Hepatocyte (in vitro differentiated cells): ENCODE results near the gene MYO1D. TPM values are rescaled to one million over a fixed set of nuclear protein-coding genes. Genes with fewer than 3 reads are reported as not detected.

Experiments used
- DNase-seq: peaks from one replicate; pipeline ENCODE4 v3.0.0-alpha.2; 2016; ENCODE audit warnings: low spot score
- H2AFZ ChIP-seq: fragments of 200-600 bp; sonication (generic); 2 replicates; pipeline ENCODE4 v1.6.0; 2016; ENCODE audit warnings: antibody characterized with exemption, mild to moderate bottlenecking
- H3K27ac ChIP-seq: fragments of 200-600 bp; sonication (generic); 2 replicates; pipeline ENCODE4 v1.5.1; 2016; ENCODE audit warnings: mild to moderate bottlenecking
- H3K27me3 ChIP-seq: fragments of 200-600 bp; sonication (generic); 2 replicates; pipeline ENCODE4 v1.6.1; 2016
- H3K36me3 ChIP-seq: fragments of 200-600 bp; sonication (generic); replicated peaks from 2 replicates; pipeline ENCODE4 v1.5.1; 2016; ENCODE audit warnings: low read depth; ENCODE audit not compliant: insufficient read depth
- H3K4me1 ChIP-seq: fragments of 200-600 bp; sonication (generic); 2 replicates; pipeline ENCODE4 v1.5.1; 2016; ENCODE audit warnings: mild to moderate bottlenecking, moderate library complexity; ENCODE audit not compliant: insufficient read depth
- H3K4me2 ChIP-seq: fragments of 200-600 bp; sonication (generic); 2 replicates; pipeline ENCODE4 v1.6.0; 2016
- H3K4me3 ChIP-seq: fragments of 200-600 bp; sonication (generic); 2 replicates; pipeline ENCODE4 v1.5.1; 2016; ENCODE audit warnings: mild to moderate bottlenecking
- H3K79me2 ChIP-seq: fragments of 200-600 bp; sonication (generic); 2 replicates; pipeline ENCODE4 v1.6.0; 2017; ENCODE audit warnings: mild to moderate bottlenecking
- H3K9me2 ChIP-seq: fragments of 200-600 bp; sonication (generic); replicated peaks from 2 replicates; pipeline ENCODE4 v1.6.0; 2017; ENCODE audit warnings: mild to moderate bottlenecking; ENCODE audit not compliant: insufficient read depth
- H3K9me3 ChIP-seq: fragments of 200-600 bp; sonication (generic); 2 replicates; pipeline ENCODE4 v1.5.1; 2016; ENCODE audit warnings: low read depth, mild to moderate bottlenecking
- H4K20me1 ChIP-seq: fragments of 200-600 bp; sonication (generic); 2 replicates; pipeline ENCODE4 v1.6.0; 2016; ENCODE audit warnings: mild to moderate bottlenecking; ENCODE audit not compliant: insufficient read depth, poor library complexity, severe bottlenecking
- CTCF ChIP-seq: fragments of 200-600 bp; sonication (generic); IDR thresholded peaks from 2 replicates; pipeline ENCODE4 v1.5.1; 2016; ENCODE audit warnings: antibody characterized with exemption, mild to moderate bottlenecking; ENCODE audit not compliant: poor library complexity
- EZH2 ChIP-seq: fragments of 200-600 bp; sonication (generic); IDR thresholded peaks from 2 replicates; pipeline ENCODE4 v1.6.1; 2016; ENCODE audit warnings: antibody characterized with exemption, mild to moderate bottlenecking, borderline replicate concordance
- EZH2phosphoT487 ChIP-seq: fragments of 200-600 bp; sonication (generic); IDR thresholded peaks from one replicate; pipeline ENCODE4 v1.6.1; 2018; ENCODE audit warnings: antibody characterized with exemption, mild to moderate bottlenecking, low read depth, moderate library complexity; ENCODE audit not compliant: unreplicated experiment, severe bottlenecking
- WGBS: methylation state at CpG from one replicate; pipeline ENCODE4 v1.1.6; 2016; ENCODE audit warnings: low lambda C conversion rate; ENCODE audit errors: missing lambda C conversion rate; 5-methylcytosine and 5-hydroxymethylcytosine counted together
- polyA plus RNA-seq: library from polyadenylated mRNA; unstranded; fragments of >200 nt; fragmentation: Nextera tagmentation; extraction: Ambion mirVana; gene quantifications from 2 replicates; pipeline ENCODE4 v1.2.1, GENCODE V29; 2016
- total RNA-seq: library from RNA; depleted of rRNA; stranded (reverse); fragments of >200 nt; gene quantifications from 2 replicates; pipeline ENCODE4 v1.2.3, GENCODE V29; 2014

Gene MYO1D
- total and polyA plus RNA-seq, 2 experiments from 2014 or later: 36.2 to 89.0 TPM

- Histone ChIP-seq H2AFZ (no peak overlapping the region), H3K4me3 (no peak overlapping the region), H3K36me3 (no peaks in the 10 kb centered on the region), H4K20me1 (no peaks in the 10 kb centered on the region), H3K9me3 (no peaks in the 10 kb centered on the region), H3K9me2 (no peaks in the 10 kb centered on the region), H3K4me1 (no peaks in the 10 kb centered on the region), H3K4me2 (no peak overlapping the region), H3K79me2 (no peaks in the 10 kb centered on the region), H3K27ac (no peak overlapping the region), H3K27me3 (no peaks in the 10 kb centered on the region)
- DNase-seq: no peak
- TF ChIP-seq EZH2 (no peak), CTCF (no peak), EZH2phosphoT487 (no peak)
- WGBS: 66% methylated on average over 6 of the region's 6 CpGs
These were observed 313.3 kb downstream of the MYO1D start for GRCh38 chr17:32563583-32563982.

GRCh38 chr17:32558997-32559650 is 317.8 kb downstream of the MYO1D start:
- Histone ChIP-seq H3K4me3 (no peak overlapping the region), H3K9me2 (no peaks in the 10 kb centered on the region), H3K36me3 (no peaks in the 10 kb centered on the region), H3K4me2 (no peak overlapping the region), H3K27ac (no peak overlapping the region), H3K9me3 (no peaks in the 10 kb centered on the region), H3K4me1 (no peaks in the 10 kb centered on the region), H4K20me1 (no peaks in the 10 kb centered on the region), H2AFZ (no peak overlapping the region), H3K27me3 (no peaks in the 10 kb centered on the region), H3K79me2 (no peaks in the 10 kb centered on the region)
- DNase-seq: no peak
- TF ChIP-seq EZH2phosphoT487 (no peak), EZH2 (no peak), CTCF (no peak)
- 81% methylated on average over 4 of the region's 4 CpGs for WGBS

GRCh38 chr17:32558326-32558955 is 318.5 kb downstream of the MYO1D start:
- Histone ChIP-seq H3K4me1 (no peaks in the 10 kb centered on the region), H4K20me1 (no peaks in the 10 kb centered on the region), H3K9me2 (no peaks in the 10 kb centered on the region), H2AFZ (no peak overlapping the region), H3K4me3 (no peak overlapping the region), H3K9me3 (no peaks in the 10 kb centered on the region), H3K27me3 (no peaks in the 10 kb centered on the region), H3K27ac (no peak overlapping the region), H3K79me2 (no peaks in the 10 kb centered on the region), H3K36me3 (no peaks in the 10 kb centered on the region), H3K4me2 (no peak overlapping the region)
- WGBS: 74% methylated on average over 6 of the region's 6 CpGs
- DNase-seq: no peak
- no peak for TF ChIP-seq EZH2phosphoT487
- TF ChIP-seq CTCF: no peak
- no peak for TF ChIP-seq EZH2
